AG04450 (cell line): ENCODE results near the gene SLC1A1. TPM values are rescaled to one million over a fixed set of nuclear protein-coding genes. Genes with fewer than 3 reads are reported as not detected.

ENCODE experiments used
- CTCF ChIA-PET: fragments of 300-600, 350-600 bp; formaldehyde crosslinking; extraction: SDS; loops from one replicate; lab custom pipeline; 2022; ENCODE audit warnings: antibody characterized with exemption, inconsistent platforms; lab: Charles Lee
- POLR2A ChIA-PET: fragments of 350-600 bp; formaldehyde crosslinking; extraction: SDS; loops from one replicate; lab custom pipeline; 2021; ENCODE audit warnings: antibody characterized with exemption, inconsistent platforms; lab: Yijun Ruan, JAX
- DNase-seq: peaks from one replicate; pipeline ENCODE4 v3.0.0-alpha.2; 2011; ENCODE audit warnings: low read depth, low spot score
- H3K27ac ChIP-seq: one replicate; pipeline ENCODE4 v1.5.1; 2012; ENCODE audit warnings: low read depth, low read length, control low read depth
- H3K27me3 ChIP-seq: one replicate; pipeline ENCODE4 v1.6.0; 2012; ENCODE audit warnings: low read length; ENCODE audit not compliant: control insufficient read depth, insufficient read depth
- H3K4me3 ChIP-seq: 2 replicates; pipeline ENCODE4 v1.5.1; 2011; ENCODE audit warnings: mild to moderate bottlenecking, low read depth, low read length, control low read depth
- H3K9me3 ChIP-seq: 2 replicates; pipeline ENCODE4 v1.5.1; 2012; ENCODE audit warnings: low read length; ENCODE audit not compliant: control insufficient read depth, insufficient read depth
- polyA plus RNA-seq: library from polyadenylated mRNA; depleted of rRNA; stranded (reverse); fragments of >200 nt; gene quantifications from 2 replicates; pipeline ENCODE4 v1.2.3, GENCODE V29; 2011; rRNA removed
- TF ChIP-seq, protein P1 (sequence below): IDR thresholded peaks from 2 replicates; pipeline ENCODE4 v1.5.1; 2011; ENCODE audit warnings: low read depth, low read length, control low read depth, inconsistent platforms

Gene SLC1A1
- polyA plus RNA-seq, 1 experiment = 0.55 TPM

DNA sequence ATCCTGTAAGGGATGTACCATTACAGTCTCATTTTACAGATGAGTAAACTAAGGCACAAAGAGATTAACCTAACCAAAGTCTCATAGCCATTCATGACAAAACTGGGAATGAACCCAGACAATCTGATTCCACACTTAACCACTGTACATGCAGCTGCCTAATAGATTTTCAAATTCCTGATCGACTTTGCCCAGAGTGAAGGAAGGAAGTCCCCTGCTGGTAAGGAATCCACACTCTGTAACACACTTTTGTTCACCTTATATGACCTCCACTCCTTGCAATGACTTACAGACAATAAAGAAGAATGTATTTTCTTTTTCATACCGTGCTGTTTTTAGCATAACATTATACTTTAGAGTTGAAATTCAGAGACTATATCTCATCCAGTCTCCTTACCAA lies 140.6 kb downstream of the SLC1A1 start:
- TF ChIP-seq, protein P1, sequence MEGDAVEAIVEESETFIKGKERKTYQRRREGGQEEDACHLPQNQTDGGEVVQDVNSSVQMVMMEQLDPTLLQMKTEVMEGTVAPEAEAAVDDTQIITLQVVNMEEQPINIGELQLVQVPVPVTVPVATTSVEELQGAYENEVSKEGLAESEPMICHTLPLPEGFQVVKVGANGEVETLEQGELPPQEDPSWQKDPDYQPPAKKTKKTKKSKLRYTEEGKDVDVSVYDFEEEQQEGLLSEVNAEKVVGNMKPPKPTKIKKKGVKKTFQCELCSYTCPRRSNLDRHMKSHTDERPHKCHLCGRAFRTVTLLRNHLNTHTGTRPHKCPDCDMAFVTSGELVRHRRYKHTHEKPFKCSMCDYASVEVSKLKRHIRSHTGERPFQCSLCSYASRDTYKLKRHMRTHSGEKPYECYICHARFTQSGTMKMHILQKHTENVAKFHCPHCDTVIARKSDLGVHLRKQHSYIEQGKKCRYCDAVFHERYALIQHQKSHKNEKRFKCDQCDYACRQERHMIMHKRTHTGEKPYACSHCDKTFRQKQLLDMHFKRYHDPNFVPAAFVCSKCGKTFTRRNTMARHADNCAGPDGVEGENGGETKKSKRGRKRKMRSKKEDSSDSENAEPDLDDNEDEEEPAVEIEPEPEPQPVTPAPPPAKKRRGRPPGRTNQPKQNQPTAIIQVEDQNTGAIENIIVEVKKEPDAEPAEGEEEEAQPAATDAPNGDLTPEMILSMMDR = no peak
- Histone ChIP-seq H3K9me3 (no peaks in the 10 kb centered on the region), H3K4me3 (no peak overlapping the region), H3K27me3 (no peaks in the 10 kb centered on the region), H3K27ac (no peak overlapping the region)
- DNase-seq = no peak
- CTCF ChIA-PET = no interaction called here
- POLR2A ChIA-PET = no interaction called here

Other genes with a start within 250 kb of the SLC1A1 start
- 4.4 and 6.8 TPM in 2 replicates for gene GLIS3, start 190.4 kb upstream of the SLC1A1 start, polyA plus RNA-seq
- gene PLPP6, start 171.8 kb downstream of the SLC1A1 start, polyA plus RNA-seq = 10.5 and 12.1 TPM in 2 replicates
- 1.0 and 1.1 TPM in 2 replicates for gene SPATA6L, start 176.0 kb downstream of the SLC1A1 start, polyA plus RNA-seq
- gene CDC37L1, start 189.1 kb downstream of the SLC1A1 start, polyA plus RNA-seq = 9.7 and 13.4 TPM in 2 replicates